HCT116 (cell line): ENCODE measurements around the gene CAMK1D. TPM values are rescaled to one million over a fixed set of nuclear protein-coding genes. Genes with fewer than 3 reads are reported as not detected.

Experiments
- ATAC-seq: fragments of 200-7000 bp; cut with Tn5 transposase; 2 replicates; pipeline ENCODE4 v1.9.1; 2020; ENCODE audit warnings: mild to moderate bottlenecking, moderate library complexity
- BruUV-seq: library from RNA; stranded (reverse); fragments of 400-500 nt; replicated peaks from 2 replicates; lab custom pipeline; 2021; lab: Mats Ljungman, UMichigan
- CTCF ChIA-PET: fragments of 300-600 bp; sonication (Branson Sonifier 250); formaldehyde crosslinking; loops from one replicate; lab custom pipeline; 2021; ENCODE audit warnings: antibody characterized with exemption; lab: Charles Lee
- POLR2A ChIA-PET: fragments of 300-600, 350-600 bp; sonication (Branson Sonifier 250); formaldehyde crosslinking; loops from one replicate; lab custom pipeline; 2021; ENCODE audit warnings: antibody characterized with exemption; lab: Charles Lee
- RAD21 ChIA-PET, 2 experiments: fragments of 300-600 bp; sonication (Branson Sonifier 250); formaldehyde crosslinking; loops; one replicate each; lab custom pipeline; 2023; ENCODE audit warnings: low total read pairs in 2 of 2; ENCODE audit not compliant: uncharacterized antibody in 2 of 2, unreplicated experiment in 2 of 2, low non-redundant PET in 1 of 2; lab: Charles Lee
- DNase-seq: peaks from one replicate; pipeline ENCODE4 v3.0.0-alpha.2; 2010; ENCODE audit warnings: low read depth, low spot score
- H2AFZ ChIP-seq: fragments of 200-600 bp; shearing (Covaris generic), sonication (generic); 2 replicates; pipeline ENCODE4 v1.6.1; 2017; ENCODE audit warnings: low read depth, mixed run types, mixed read lengths, antibody characterized with exemption, low read length; ENCODE audit not compliant: poor library complexity, severe bottlenecking
- H3K27ac ChIP-seq: 2 replicates; pipeline ENCODE4 v1.5.1; 2012; ENCODE audit warnings: low read depth, low read length
- H3K27me3 ChIP-seq: fragments of 200-600 bp; sonication (generic); 2 replicates; pipeline ENCODE4 v1.6.1; 2016; ENCODE audit warnings: mixed run types, low read length, mixed read lengths; ENCODE audit not compliant: insufficient read depth
- H3K36me3 ChIP-seq, 2 experiments: fragments of 200-500 bp in 1 of 2; fragments of 200-600 bp in 1 of 2; sonication (Bioruptor generic) in 1 of 2; sonication (generic) in 1 of 2; 2 replicates each; pipeline versions ENCODE4 v1.5.1 to v1.6.1; 2014 to 2016; ENCODE audit warnings: low read length in 2 of 2, inconsistent platforms in 1 of 2, mixed read lengths in 1 of 2, mixed run types in 1 of 2; ENCODE audit not compliant: insufficient read depth in 2 of 2, control insufficient read depth in 1 of 2
- H3K4me1 ChIP-seq, 2 experiments: fragments of 200-600 bp in 1 of 2; sonication (generic) in 1 of 2; 2 replicates each; pipeline versions ENCODE4 v1.5.1 to v1.6.1; 2012 to 2017; ENCODE audit warnings: low read length in 2 of 2, inconsistent platforms in 1 of 2, mild to moderate bottlenecking in 1 of 2, mixed read lengths in 1 of 2, mixed run types in 1 of 2, moderate library complexity in 1 of 2; ENCODE audit not compliant: insufficient read depth in 2 of 2, control insufficient read depth in 1 of 2
- H3K4me2 ChIP-seq: fragments of 200-600 bp; sonication (generic); 2 replicates; pipeline ENCODE4 v1.6.1; 2017; ENCODE audit warnings: mixed run types, low read length, mixed read lengths
- H3K4me3 ChIP-seq, 2 experiments: fragments of 200-600 bp in 1 of 2; sonication (generic) in 1 of 2; replicated peaks in 1 of 2; 2 replicates each; pipeline ENCODE4 v1.5.1; 2011 to 2016; ENCODE audit warnings: low read length in 2 of 2, control low read depth in 1 of 2, low read depth in 1 of 2, mild to moderate bottlenecking in 1 of 2, mixed read lengths in 1 of 2, mixed run types in 1 of 2
- H3K79me2 ChIP-seq: fragments of 200-600 bp; sonication (generic); 2 replicates; pipeline ENCODE4 v1.6.1; 2017; ENCODE audit warnings: mild to moderate bottlenecking, mixed run types, low read length, moderate library complexity, mixed read lengths; ENCODE audit not compliant: insufficient read depth
- H3K9ac ChIP-seq: fragments of 200-600 bp; sonication (generic); 2 replicates; pipeline ENCODE4 v1.6.1; 2016; ENCODE audit warnings: low read length, mixed read lengths
- H3K9me2 ChIP-seq: fragments of 200-600 bp; sonication (generic), shearing (Covaris generic); 2 replicates; pipeline ENCODE4 v1.6.1; 2017; ENCODE audit warnings: mixed run types, mild to moderate bottlenecking, moderate library complexity; ENCODE audit not compliant: insufficient read depth
- H3K9me3 ChIP-seq, 2 experiments: fragments of 200-500 bp in 1 of 2; fragments of 200-600 bp in 1 of 2; sonication (Bioruptor generic) in 1 of 2; sonication (generic) in 1 of 2; 2 replicates each; pipeline ENCODE4 v1.6.1; 2014 to 2017; ENCODE audit warnings: low read length in 2 of 2, mixed read lengths in 2 of 2, inconsistent platforms in 1 of 2, low read depth in 1 of 2, mild to moderate bottlenecking in 1 of 2, mixed run types in 1 of 2, moderate library complexity in 1 of 2; ENCODE audit not compliant: control insufficient read depth in 1 of 2, insufficient read depth in 1 of 2
- H4K20me1 ChIP-seq: fragments of 200-600 bp; sonication (generic), shearing (Covaris generic); 2 replicates; pipeline ENCODE4 v1.6.1; 2017; ENCODE audit warnings: mixed run types, mild to moderate bottlenecking, moderate library complexity; ENCODE audit not compliant: insufficient read depth
- CBX3 ChIP-seq: IDR thresholded peaks from 2 replicates; pipeline ENCODE4 v1.6.1; 2012; ENCODE audit warnings: low read depth
- CEBPB ChIP-seq: IDR thresholded peaks from 2 replicates; pipeline ENCODE4 v1.6.1; 2012; ENCODE audit warnings: low read depth
- EZH2 ChIP-seq: fragments of 200-600 bp; sonication (generic); IDR thresholded peaks from 2 replicates; pipeline ENCODE4 v1.6.1; 2017; ENCODE audit warnings: antibody characterized with exemption, mixed run types
- POLR2AphosphoS5 ChIP-seq: IDR thresholded peaks from 2 replicates; pipeline ENCODE4 v1.6.1; 2011; ENCODE audit warnings: mild to moderate bottlenecking, low read depth, low read length, moderate library complexity
- REST ChIP-seq: IDR thresholded peaks from 2 replicates; pipeline ENCODE4 v1.6.1; 2012; ENCODE audit warnings: low read depth
- SIN3A ChIP-seq: IDR thresholded peaks from 2 replicates; pipeline ENCODE4 v1.6.1; 2012; ENCODE audit warnings: low read depth
- TCF7L2 ChIP-seq: IDR thresholded peaks from 2 replicates; pipeline ENCODE4 v1.7.0; 2011; ENCODE audit warnings: borderline replicate concordance, inconsistent platforms; ENCODE audit not compliant: insufficient read depth, insufficient read length; ENCODE audit errors: extremely low read depth
- YY1 ChIP-seq: IDR thresholded peaks from 2 replicates; pipeline ENCODE4 v1.6.1; 2011; ENCODE audit warnings: low read length, low read depth, moderate library complexity, mild to moderate bottlenecking; ENCODE audit not compliant: insufficient replicate concordance; ENCODE audit errors: extremely low read depth
- ZBTB33 ChIP-seq: IDR thresholded peaks from 2 replicates; pipeline ENCODE4 v1.6.1; 2011; ENCODE audit warnings: mild to moderate bottlenecking, low read length, moderate library complexity; ENCODE audit not compliant: insufficient replicate concordance; ENCODE audit errors: extremely low read depth
- ZFX ChIP-seq: fragments of 450-650 bp; IDR thresholded peaks from 2 replicates; pipeline ENCODE4 v1.6.1; 2017
- intact Hi-C: fragments of 100-400 bp; cut with micrococcal nuclease; formaldehyde crosslinking; loops from 2 replicates; pipeline ENCODE4 v1.10.0; 2022
- total RNA-seq: library from RNA; stranded (reverse); gene quantifications from one replicate; pipeline ENCODE4 v1.2.1, GENCODE V29; 2021; ENCODE audit not compliant: unreplicated experiment

The CAMK1D gene
- total RNA-seq, 1 experiment from 2014 or later, result 9.6 TPM

GRCh38 chr10:12321641-12322040, 27.7 kb upstream of the CAMK1D start:
- H3K4me1 ChIP-seq, result peaks cover 3 to 6% of the 10 kb centered on the region in 2 experiments; a peak in 3 of 4 replicates
- H3K36me3 ChIP-seq, result no peaks in the 10 kb centered on the region
- ATAC-seq, result peak; percentile 87
- no TSS peak for BruUV-seq
- no peaks in the 10 kb centered on the region for H3K79me2 ChIP-seq
- H3K9ac ChIP-seq, result no peak overlapping the region
- H3K4me2 ChIP-seq, result peak overlapping the region; percentile 17; the same call in 1 of the 2 replicates
- no peak for DNase-seq
- H3K27me3 ChIP-seq, result no peaks in the 10 kb centered on the region
- H3K4me3 ChIP-seq, result no peak overlapping the region
- intact Hi-C loops, result no loop called here
- H3K9me2 ChIP-seq, result no peaks in the 10 kb centered on the region
- POLR2A ChIA-PET, result no interaction called here
- no peaks in the 10 kb centered on the region for H3K9me3 ChIP-seq
- CTCF ChIA-PET, result interaction anchor here (0.6 to 0.8 kb wide), 2 partner anchors 230 to 343 kb away, joined by 3 read pairs; no protein-coding TSS in a partner anchor
- RAD21 ChIA-PET, result no interaction called here
- TF ChIP-seq SIN3A (no peak), ZFX (no peak), CEBPB (no peak), TCF7L2 (no peak), POLR2AphosphoS5 (no peak), EZH2 (no peak), CBX3 (no peak), REST (no peak), YY1 (no peak), ZBTB33 (no peak)
- H4K20me1 ChIP-seq, result no peaks in the 10 kb centered on the region
- H2AFZ ChIP-seq, result no peak overlapping the region
- H3K27ac ChIP-seq, result no peak overlapping the region
